Measurements from ENCODE around the gene ANKRD36C. TPM values are rescaled to one million over a fixed set of nuclear protein-coding genes. Genes with fewer than 3 reads are reported as not detected.
"Not testable (repeated sequence)": the region's sequence is repeated elsewhere in the genome, so short reads cannot be mapped to it uniquely, and the experiment has no call there.

ANKRD36C gene
- 10 to 100 TPM in 2 of 4 donors, 1 to 10 TPM in 2; 4.1 to 29.4 (median 16.7) TPM for total RNA-seq

DNA sequence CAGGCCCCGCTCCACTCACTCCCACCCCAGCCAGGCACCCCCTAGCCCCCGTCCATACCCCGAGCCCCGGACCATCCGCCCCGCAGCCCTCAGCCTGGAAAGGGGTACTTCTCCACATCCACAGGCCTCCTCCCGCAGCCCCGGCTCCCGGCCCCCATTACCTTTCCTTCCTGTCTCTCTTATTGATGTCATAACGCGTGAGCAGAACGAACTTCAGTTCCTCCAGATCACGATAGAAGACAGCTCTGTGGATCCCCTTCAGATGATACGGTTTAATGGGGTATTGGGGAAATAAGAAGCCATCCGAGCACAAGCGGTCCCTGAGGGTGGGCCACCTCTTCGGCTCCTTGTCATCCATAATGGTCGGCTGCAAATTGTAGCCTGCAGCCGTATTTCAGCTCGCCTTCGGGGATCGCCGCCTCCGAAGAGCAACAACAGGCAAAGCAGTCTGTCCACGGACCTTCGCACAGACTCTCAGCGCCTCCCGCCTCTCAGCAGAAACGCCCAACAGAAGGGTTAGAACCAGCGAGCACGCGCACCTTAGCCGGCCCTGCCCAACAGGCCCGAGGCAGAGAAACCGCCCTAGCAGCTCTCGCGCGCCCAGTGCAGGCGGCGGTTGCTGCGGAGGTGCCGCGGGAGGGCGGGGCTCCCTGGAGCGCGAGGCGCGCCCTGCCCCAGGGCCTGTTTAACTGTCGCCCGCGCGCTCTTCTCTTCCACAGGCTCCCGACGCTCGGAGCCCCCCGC lies at the start of gene ANKRD36C:
Gene ANKRD36C, minus strand, starts transcription at position 474 of the 744 bp plus-strand sequence. Its CDS starts 116 bp downstream, at position 358.
- H3K4me1 ChIP-seq = peaks cover 0 to 10% (median 0%) of the 10 kb centered on the region in 3 donors

GRCh38 chr2:96035554-96035953 lies 43.9 kb upstream of the ANKRD36C start:
- intact Hi-C loops (cut with DNase I); H3K27ac ChIP-seq; H3K4me3 ChIP-seq; DNase-seq; H3K4me1 ChIP-seq; H3K36me3 ChIP-seq; H3K27me3 ChIP-seq; H3K9me3 ChIP-seq: not testable (repeated sequence)
- WGBS, 2 donors = no CpG with 5 or more reads among the region's 14 CpGs

More for the DNA sequence above, at the start of gene ANKRD36C:
- WGBS, 2 donors = 2% methylated on average over 10 of the region's 56 CpGs; no CpG with 5 or more reads in 1 of the 2 donors
- H3K27me3 ChIP-seq; DNase-seq; H3K9me3 ChIP-seq; H3K36me3 ChIP-seq; intact Hi-C loops (cut with DNase I): not testable (repeated sequence)
- Histone ChIP-seq H3K4me3 (peak within 1 kb of the TSS; percentile 38 to 80 (median 62)), H3K27ac (peak within 1 kb of the TSS; percentile 74 to 93 (median 90))
- TF ChIP-seq POLR2A (IDR thresholded peaks at IDR 0.05) = peak in 1 of 4 donors; percentile 58
- TF ChIP-seq, protein P1, sequence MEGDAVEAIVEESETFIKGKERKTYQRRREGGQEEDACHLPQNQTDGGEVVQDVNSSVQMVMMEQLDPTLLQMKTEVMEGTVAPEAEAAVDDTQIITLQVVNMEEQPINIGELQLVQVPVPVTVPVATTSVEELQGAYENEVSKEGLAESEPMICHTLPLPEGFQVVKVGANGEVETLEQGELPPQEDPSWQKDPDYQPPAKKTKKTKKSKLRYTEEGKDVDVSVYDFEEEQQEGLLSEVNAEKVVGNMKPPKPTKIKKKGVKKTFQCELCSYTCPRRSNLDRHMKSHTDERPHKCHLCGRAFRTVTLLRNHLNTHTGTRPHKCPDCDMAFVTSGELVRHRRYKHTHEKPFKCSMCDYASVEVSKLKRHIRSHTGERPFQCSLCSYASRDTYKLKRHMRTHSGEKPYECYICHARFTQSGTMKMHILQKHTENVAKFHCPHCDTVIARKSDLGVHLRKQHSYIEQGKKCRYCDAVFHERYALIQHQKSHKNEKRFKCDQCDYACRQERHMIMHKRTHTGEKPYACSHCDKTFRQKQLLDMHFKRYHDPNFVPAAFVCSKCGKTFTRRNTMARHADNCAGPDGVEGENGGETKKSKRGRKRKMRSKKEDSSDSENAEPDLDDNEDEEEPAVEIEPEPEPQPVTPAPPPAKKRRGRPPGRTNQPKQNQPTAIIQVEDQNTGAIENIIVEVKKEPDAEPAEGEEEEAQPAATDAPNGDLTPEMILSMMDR (IDR thresholded peaks at IDR 0.05) = peak in 1 of 6 experiments; percentile 17

GRCh38 chr2:96034792-96035191 lies 43.2 kb upstream of the ANKRD36C start, which contains the start of gene GPAT2:
Gene GPAT2 (minus strand): TSS chr2:96034916. CDS start chr2:96032359, 2,557 bp downstream.
- H3K9me3 ChIP-seq; H3K27ac ChIP-seq; H3K4me1 ChIP-seq; H3K36me3 ChIP-seq; H3K27me3 ChIP-seq; H3K4me3 ChIP-seq; DNase-seq; intact Hi-C loops (cut with DNase I): not testable (repeated sequence)
- WGBS, 2 donors = no CpG with 5 or more reads among the region's 34 CpGs

DNA sequence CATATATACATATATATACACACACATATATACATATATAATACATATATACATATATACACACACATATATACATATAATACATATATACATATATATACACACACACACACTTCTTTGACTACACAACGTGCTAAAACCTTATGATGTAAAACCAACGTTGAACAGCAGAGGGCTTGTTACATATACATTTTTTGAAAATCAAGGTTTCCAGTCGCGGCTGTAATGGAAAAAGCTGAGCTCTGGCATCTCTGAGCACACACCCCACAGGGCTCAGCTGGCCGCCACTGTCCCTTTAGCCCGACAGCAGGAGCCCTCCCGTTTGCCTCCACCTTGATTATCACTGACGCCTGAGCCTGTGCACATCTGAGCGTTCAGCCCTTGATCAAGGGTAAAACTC lies 42.4 kb upstream of the ANKRD36C start:
- intact Hi-C loops (cut with DNase I); H3K36me3 ChIP-seq; H3K9me3 ChIP-seq; H3K27ac ChIP-seq; H3K4me3 ChIP-seq; DNase-seq; H3K4me1 ChIP-seq; H3K27me3 ChIP-seq: not testable (repeated sequence)
- no CpG with 5 or more reads among the region's 9 CpGs for WGBS, 2 donors

GRCh38 chr2:96027725-96028325 lies 36.2 kb upstream of the ANKRD36C start:
- intact Hi-C loops (cut with DNase I); H3K9me3 ChIP-seq; H3K36me3 ChIP-seq; H3K4me3 ChIP-seq; H3K27ac ChIP-seq; DNase-seq; H3K27me3 ChIP-seq; H3K4me1 ChIP-seq: not testable (repeated sequence)
- no CpG with 5 or more reads among the region's 16 CpGs for WGBS, 2 donors

DNA sequence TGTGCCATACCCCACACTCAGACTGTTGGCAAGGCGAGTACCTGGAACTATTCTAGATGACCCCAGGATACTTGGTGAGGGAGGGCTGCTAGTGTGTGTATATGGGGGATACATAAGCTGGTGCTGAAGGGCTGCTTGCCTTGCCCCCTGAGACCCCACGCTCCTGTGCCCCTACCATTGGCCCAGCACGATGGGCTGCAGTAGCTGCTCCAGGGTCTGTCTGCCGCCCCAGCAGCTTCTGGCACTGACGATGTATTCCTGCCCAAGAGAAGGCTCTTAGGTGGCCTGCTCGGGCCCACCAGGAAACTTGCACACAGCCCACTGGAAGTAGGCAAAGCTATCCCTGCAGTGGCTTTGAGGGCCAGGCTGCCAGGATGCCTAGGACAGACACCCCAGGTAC lies 34.1 kb upstream of the ANKRD36C start:
- 80% methylated on average over 1 of the region's 6 CpGs; no CpG with 5 or more reads in 1 of the 2 donors for WGBS, 2 donors

DNA sequence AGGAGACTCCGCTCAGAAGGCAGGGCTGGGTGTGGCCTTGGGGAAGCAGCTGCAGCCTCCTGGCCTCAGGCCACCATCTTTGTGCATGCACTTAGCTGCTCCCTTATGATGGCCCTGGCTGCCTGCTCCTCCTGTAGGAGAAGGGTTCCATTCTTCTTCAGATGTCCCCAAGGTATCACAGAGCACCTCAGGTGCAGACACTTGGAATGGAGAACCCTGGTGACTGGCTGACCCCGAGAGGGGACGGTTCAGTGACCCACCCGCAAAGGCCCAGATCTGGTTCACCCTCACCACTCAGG lies 33.5 kb upstream of the ANKRD36C start:
- H3K4me3 ChIP-seq = no peak overlapping the region
- peaks cover 0 to 5% (median 0%) of the 10 kb centered on the region in 3 donors for H3K4me1 ChIP-seq
- TF ChIP-seq, protein P1 (IDR thresholded peaks at IDR 0.05) = no peak
- TF ChIP-seq POLR2A (IDR thresholded peaks at IDR 0.05) = no peak
- intact Hi-C loops (cut with DNase I) = no loop called here
- WGBS, 2 donors = 71% methylated on average over 1 of the region's 4 CpGs; no CpG with 5 or more reads in 1 of the 2 donors
- DNase-seq = no peak
- H3K27ac ChIP-seq = no peak overlapping the region
- peaks cover 0 to 4% (median 0%) of the 10 kb centered on the region in 3 donors for H3K36me3 ChIP-seq
- H3K27me3 ChIP-seq = no peaks in the 10 kb centered on the region
- H3K9me3 ChIP-seq = no peaks in the 10 kb centered on the region

More for the DNA sequence above, 34.1 kb upstream of the ANKRD36C start:
- DNase-seq; H3K4me3 ChIP-seq; H3K36me3 ChIP-seq; H3K27ac ChIP-seq; H3K27me3 ChIP-seq; H3K9me3 ChIP-seq; intact Hi-C loops (cut with DNase I); H3K4me1 ChIP-seq: not testable (repeated sequence)

Measured in esophagus squamous epithelium (tissue), 5 donors.